GM21786 (cell line): ENCODE data around the gene APBA2.

Source experiments
- ATAC-seq: cut with Tn5 transposase; IDR thresholded peaks from one replicate; pipeline ENCODE4 v1.9.1; 2021; ENCODE audit not compliant: unreplicated experiment

APBA2 gene

DNA sequence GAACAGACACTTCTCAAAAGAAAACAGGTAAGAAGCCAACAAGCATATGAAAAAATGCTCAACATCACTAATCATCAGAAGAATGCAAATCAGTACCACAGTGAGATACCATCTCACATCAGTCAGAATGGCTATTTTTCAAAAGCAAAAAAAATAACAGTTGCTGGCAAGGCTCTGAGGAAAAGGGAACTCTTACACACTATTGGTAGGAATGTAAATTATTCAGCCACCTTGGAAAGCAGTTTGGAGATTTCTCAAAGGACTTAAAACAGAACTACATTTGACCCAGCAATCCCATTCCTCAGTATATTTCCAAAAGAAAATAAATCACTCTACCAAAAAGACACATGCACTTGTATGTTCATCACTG lies 95.6 kb downstream of the APBA2 start:
- ATAC-seq, result no peak

DNA sequence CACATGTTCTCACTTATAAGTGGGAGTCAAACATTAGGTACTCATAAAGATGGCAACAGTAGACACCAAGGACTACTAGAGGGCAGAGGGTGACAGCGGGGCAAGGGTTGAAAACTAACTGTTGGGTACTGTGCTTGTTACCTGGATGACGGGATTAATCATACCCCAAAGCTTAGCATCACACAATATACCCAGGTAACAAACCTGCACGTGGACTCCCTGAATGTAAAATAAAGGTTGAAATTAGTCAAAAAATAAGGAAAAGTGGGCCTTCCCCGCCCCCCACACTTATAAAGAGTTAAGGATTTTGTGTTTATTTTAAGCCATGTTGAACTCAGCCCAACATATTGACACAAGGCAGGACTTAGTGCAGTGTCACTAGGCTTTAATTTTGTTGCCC lies 96.1 kb downstream of the APBA2 start:
- no peak for ATAC-seq

DNA sequence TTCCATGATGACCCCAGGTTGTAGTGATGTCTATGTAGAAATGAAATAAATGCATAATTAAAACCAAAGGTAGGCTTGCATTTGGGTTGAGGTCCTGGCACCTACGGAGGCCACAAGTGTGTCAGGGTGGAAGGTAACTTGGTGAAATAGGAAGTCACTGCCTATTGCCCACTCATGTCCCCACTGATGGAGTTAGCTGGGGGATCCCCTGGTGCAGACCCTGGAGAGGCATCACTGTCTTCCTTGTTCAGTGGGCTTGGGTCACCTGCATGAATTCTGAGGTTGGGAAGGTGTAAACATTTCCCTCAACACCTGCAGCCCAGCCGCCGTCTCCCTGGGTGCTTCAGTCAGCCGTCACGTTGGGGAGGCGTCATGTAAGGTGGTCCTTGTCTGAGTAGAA lies 97.1 kb downstream of the APBA2 start:
- no peak for ATAC-seq

DNA sequence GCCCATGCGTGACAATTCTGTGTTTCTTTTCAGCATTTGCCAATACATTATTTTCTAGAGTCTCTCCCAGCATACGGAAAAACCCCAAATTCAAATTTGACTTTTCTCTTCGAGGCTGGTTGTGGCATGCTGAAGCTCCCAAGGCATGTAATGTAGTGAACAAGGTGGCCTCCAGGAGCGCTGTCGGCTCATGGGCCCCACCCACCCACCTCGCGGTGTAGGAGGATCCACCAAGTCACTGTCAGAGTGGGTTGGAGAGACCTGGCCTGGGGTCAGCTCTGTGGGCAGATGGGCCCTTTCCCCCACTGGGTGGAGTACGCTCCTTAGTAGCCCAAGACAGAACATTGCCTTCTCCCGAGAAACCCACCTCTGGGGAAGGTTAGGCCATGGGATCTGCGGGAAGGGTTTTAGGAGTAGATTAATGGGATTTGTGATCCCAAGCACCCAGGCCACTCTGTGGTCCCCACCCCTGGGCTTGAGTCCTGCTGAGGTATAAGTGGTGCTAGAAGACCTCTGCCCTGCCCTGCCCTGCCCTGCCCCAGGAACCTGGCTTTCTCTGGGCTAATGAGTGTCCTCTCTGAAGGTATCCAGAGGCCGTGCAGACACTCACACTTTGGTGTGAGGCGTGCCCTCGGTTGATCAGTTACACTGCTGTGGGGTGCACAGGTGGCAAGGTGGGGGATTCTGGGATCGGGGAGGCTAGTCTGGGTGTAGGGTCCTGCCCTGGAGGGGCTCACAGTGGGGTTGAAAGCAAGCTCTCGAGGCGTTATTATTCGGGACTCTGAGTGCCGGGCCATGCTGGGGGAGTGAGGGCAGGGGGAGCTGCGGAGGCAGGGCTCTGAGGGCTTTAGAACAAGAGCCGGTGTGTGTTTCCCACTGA lies 97.9 kb downstream of the APBA2 start:
- ATAC-seq, result no peak

DNA sequence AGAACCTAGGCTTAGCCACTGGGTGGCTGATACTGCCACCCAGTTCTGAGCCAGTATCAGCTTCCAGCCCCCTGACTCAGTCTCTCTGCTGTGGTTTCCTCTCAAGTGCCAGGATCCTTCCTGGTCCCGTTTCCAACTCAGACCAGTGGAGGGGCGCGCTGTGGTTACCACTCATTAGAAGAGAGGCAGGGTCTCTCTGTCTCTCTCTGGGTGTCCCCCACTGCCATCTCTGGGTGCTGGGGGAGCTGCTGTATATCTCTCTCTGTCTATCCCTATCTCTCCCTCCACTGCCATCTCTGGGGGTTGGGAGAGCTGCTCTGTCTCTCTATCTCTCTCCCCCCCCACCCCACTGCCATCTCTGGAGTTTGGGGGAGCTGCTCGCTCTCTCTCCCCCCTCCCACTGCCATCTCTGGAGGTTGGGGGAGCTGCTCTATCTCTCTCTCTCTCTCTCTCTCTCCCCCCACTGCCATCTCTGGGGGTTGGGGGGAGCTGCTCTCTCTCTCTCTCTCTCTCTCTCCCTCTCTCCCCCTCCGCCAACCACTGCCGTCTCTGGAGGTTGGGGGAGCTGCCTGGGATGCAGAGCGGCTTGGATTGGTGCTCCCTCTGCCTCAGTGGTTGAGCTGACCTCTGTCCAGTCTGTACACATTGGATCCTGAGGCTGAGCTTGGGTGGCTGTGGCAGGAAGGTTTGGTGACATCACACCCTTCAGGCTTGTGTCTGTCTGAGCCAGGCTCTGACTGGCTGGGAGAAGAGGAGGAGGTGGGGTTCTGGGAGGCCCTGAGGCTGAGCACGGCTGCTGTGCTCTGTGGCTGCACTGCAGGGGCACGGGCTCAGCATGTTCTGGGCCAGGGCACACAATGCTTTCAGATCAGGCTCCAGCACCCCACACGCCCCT lies 98.9 kb downstream of the APBA2 start:
- no peak for ATAC-seq

DNA sequence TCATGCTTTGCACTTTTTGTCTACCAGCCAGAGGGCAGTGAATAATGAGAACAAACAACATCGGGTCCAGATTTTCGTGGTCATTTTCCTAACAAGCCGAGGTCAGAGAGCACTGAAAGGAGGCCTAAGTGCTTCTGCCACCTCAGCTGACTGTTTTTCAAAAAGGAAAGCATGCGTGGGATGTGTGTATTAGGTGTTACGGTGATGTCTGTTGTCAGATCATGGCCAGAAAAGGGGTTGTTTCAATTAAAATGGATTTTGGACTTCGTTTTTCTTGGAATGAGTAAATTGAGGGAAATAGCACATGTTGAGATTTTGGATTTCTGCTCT lies 99.5 kb downstream of the APBA2 start:
- ATAC-seq, result no peak

DNA sequence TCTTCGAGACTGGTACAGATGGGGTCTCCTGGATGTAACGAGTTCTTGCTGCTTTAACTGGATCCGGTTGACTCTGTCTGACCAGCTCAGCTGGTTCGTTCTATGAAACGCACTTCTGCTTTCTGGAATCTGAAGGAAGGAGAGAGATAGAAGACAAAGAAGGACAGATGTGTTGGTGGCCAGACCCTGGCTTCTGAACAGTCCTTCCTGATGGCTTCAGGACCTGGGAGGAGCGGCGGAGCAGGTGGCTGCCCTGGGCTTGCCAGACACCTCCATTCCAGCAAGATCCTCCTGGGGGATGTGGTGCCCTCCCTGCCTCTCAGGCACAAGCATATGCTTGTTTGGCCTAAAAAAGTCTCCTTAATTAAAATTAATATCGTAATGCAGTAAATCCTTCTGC lies 99.9 kb downstream of the APBA2 start:
- ATAC-seq, result no peak

DNA sequence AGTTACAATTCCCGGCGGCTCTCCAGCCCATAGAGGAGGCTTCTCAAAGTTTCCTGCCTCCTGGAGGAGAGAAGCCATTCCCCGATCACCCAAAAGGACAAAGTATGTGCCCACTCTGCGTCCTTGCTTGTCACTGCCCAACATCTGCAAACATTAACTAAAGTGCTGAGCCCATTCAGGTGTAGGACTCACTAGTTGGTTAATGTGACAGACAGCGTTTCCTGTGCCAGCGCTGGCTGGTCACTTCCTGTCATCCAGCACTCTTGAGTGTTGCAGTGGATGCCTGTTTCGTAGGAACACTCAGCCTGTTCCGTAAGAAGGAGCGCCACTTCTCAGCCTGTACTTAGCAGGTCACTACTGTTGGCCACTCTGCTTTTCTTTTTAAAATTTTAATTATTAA lies 100.3 kb downstream of the APBA2 start:
- no peak for ATAC-seq

DNA sequence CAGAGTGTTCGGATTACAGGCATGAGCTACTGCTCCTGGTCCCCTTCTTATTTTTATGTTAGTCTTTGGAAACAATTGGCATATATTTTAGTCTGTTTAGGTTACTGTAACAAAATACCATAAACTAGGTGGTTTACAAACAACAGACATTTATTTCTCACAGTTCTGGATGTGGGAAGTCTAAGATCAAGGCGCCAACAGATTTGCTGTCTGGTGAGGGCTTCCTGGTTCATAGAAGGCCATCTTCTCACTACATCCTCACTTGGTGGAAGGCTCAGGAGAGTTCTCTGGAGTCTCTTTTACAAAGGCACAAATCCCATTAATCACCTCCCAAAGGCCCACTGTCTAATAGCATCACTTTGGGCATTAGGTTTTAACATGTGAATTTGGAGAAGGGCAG lies 101.0 kb downstream of the APBA2 start:
- no peak for ATAC-seq

DNA sequence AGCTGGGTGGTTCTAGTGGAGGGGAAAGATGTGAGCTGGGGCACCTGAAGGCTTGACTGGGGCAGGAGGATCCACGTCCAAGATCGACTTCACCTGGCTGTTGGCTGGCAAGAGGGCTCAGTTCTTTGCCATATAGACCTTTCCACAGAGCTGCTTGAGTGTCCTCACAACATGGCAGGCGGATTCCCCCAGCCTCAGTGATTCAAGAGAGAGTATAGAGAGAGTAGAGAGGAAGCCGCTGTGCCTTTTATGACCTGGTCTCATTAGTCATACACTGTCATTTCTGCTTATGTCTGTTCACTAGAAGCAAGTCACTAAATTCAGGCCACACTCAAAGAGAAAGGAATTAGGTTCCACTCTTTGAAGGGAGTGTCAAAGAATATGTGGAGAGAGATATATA lies 101.6 kb downstream of the APBA2 start:
- no peak for ATAC-seq

DNA sequence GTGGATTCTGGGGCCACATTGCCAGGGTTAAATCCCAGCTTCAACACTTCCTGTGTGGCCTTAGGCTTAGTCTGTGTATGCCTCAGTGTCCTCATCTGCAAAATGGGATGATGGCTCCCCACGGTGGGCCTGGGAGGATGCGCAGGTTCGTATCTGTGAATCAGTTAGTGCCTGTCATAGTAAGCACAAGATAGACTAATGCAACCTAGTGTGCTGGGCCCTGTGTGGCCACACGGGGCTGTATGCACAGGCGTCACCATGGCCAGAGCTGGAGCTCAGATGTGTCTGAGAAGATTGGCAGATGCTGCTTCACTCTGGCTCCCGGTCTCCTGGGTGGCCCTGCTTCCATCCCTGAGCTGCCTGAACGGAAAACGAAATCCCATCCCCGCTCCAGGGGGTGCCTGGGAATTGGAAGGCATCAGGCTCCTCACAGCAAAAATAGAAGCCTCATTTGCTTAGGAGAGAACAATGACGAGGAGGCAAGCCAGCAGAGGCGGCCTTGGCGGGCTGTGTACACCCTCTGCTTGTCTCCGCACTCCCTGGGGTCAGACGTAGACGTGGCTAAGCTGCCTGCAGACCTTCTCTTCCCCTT lies 103.6 kb downstream of the APBA2 start:
- ATAC-seq, result no peak

DNA sequence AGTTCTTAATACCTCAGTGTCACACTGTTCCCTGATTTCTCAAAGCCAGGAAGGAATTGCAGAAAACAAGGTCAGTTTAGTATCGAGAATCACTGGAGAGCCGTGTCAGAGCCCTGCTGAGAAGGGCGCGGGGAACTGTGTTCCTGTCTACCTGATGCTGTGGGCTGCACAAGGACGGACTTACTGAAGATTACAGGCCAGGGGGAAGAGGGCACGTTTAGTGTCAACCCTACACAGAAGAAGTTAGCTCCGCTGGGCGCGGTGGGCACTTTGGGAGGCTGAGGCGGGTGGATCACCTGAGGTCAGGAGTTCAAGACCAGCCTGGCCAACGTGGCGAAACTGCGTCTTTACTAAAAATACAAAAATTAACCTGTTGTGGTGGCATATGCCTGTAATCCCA lies 104.1 kb downstream of the APBA2 start:
- ATAC-seq, result no peak

DNA sequence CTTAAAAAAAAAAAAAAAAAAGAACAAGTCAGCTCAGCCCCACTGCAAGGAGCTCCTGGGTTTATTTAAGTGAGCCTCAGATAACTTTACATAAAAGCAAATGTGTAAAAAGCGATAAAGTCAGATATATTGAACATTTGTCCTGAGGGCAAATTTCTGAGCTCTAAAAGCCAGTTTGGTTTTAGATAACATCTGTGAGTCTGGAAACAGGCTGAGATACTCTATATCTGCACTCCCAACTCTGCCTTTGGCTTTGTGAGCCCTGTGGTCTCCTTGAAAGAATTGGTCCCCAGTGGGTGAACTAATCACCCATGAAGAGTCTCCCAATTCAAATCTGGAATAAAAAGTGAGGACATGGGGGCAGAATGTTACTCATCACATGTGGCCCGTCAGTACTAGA lies 104.6 kb downstream of the APBA2 start:
- no peak for ATAC-seq

DNA sequence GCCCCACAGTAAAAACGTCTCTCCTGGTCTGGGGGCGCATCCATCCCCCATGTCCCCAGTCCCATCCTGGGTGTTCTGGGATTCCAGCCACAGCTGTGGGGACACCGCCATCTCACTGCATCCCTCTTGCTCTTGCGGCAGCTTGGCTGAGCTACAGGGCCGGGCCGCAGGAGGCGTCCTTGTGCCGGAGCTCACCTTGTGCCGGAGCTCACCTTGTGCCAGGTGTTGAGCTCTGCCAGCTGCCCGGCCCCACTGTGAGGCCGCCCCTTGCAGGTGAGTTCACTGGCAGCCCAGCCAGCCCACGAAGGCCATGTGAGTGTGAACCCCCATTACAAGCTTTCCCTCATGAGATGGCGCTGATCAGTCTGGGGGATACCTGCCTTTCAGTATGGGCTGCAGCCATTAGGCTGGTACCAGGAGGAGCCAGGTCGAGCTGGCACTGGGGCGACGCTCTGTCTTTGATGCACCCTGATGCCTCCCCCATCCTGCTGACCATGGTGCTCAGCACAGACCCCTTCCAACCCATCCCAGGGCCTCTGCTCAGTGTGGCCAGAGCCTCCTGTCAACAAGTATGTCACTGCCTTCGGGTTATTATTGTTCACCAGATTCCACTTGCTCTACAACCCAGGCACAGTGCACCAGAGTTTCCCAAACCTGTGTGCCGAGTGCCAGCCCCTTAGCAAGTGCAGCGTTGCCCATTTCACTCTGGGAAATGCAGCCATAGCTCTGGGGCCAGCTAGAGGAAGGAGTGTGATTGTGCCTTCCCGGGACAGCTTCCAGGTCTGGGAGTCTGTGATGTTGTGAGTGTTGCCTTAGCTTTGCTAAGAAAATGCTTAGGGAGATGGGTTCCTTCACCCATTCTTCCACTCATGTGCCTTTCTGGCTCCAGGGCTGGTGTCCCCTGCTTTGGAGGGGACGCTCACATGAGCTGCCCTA lies 105.7 kb downstream of the APBA2 start:
- no peak for ATAC-seq

DNA sequence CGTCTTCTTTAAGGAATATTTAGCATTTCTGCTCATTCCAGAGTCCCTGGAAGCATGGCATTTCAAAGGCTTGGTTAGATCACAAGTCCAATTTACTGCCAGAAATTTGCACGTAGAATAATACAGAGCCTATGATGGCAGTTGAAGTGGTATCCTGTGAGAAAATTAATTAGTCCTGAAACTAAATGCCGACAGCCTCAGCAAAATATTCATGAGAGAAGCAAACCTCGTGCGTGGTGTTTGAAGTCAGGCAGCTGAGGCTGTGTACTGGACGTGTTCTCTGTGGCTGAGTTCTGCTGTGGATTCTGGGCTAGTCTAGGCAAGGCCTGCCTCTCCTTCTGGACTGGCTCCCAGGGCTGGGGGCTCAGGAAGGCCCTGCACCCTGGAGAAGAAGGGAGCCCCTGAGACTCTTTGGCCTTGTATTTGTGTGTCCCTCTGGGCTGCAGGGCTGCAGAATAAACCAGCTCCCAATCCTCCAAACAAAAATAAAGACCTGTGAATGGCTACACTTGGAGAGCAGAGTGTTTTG lies 106.6 kb downstream of the APBA2 start:
- no peak for ATAC-seq

DNA sequence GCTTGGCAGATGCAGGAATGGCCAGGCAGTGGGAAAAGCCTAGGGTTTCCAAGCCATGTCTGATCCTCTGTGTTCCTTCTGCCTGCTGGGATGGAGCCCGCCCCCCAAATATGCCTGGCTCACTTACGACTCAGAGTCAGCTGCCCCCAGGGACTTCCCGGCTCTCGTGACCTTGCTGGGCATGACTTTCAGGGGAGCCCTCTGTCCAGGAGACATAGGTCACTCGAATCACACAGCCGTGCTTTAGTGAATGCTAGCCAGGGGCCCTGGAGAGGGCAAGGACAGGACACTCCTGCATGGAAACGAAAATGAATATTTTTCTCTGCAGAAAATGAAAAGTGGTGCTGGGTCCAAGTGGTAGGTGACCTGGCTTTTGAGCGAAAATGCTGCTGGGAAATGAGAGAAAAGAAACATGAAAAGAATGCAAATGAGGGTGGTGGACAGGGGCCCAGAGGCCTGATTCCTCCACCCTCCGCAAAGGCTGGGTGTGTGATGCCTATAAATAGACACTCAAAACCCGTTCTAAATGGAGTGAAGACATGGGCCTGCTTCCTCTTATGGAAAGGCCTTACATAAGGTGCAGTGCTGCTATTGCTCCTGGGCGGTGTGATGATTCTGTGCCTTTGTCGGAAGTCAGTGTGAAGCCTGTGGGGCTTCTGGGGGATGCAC lies 107.4 kb downstream of the APBA2 start:
- no peak for ATAC-seq

DNA sequence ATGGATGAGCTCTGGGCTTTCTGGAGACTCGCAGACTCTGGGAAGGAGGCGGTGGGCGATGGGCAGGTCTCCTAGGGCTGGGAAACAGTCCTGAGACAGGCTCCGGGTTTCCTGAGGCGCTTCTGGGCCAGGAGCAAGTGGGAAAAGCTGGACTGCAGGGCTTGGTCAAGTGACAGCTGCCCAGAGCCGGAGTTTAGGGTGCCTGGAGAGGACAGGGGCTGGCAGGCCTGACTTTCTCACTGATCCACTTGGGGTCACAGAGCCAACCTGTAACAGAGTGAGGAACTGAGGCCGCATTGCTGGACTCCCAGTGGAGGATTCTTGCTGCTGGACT lies 107.9 kb downstream of the APBA2 start:
- ATAC-seq, result no peak

DNA sequence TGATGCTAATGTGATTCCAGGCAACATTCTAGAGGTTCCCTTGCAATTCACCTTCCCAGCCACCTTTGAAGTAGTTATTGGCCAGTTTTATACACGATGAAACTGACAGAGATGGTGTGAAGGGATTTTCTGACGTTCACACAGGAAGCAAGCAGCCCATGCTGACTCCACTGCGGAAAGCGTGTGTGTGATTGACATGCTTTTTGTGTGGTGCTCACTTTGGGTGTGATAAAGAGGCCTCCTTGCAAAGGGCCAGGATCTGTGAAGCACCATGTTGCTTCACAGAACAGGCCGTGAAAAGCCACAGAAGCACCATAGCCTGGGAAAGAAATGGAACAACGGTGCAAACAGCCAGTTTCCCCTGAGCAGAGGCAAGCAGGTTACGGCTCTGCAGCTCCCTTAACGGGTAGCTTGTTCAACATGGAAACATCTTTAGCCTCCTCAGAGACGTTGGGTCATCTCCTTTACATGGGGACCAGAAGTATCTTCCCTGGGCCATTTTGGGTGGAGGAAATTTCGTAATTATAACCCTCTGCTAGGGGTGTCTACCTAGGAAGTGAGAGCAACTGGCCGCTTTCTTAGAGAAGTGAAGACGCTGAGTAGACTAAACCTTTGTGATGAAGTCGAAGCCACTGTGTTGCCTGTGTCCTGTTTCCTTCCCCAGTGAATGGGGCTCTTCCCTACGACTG lies 108.5 kb downstream of the APBA2 start:
- ATAC-seq, result no peak

DNA sequence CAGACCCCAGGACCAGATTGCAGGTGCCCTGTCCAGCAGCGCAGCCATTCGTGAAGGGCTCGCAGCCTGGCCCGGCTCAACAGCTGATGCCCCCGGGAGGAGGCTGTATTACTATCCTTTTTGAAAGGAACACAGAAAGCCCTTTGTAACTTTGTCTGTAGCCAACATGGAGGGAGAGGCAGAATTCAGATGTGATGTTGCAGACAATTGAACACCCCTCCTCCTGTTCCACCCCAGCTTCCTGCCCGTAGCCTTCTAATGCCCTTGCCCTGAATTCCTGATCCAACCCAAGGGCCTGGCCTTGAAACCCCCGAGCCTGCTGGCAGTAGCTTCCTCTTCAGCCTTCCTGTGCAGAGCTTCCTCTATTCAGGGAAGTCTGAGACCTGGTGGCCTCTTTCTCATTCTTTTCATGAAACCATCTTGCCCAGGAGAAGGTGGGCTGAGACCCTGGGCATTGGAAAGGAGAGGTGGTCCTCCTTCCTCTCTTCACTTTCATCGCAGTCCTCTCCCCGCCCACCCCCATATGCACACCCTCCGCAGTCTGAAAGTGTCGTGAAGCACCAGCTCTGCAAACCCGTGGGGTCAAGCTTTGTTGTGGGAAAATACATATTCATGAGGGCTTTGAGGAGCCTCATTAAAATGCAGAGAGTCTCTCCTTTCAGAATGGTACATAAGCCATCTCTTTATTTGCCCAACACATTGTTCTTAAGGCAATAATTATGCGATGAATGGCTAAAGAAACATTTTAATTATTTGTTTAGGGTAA lies 109.2 kb downstream of the APBA2 start:
- ATAC-seq, result no peak
